ENCODE results near the gene ADAMTSL3. TPM values are rescaled to one million over a fixed set of nuclear protein-coding genes. Genes with fewer than 3 reads are reported as not detected.

ADAMTSL3 gene
- total RNA-seq, 4 donors from 2014 or later: 16.2 to 19.7 (median 19.3) TPM

DNA sequence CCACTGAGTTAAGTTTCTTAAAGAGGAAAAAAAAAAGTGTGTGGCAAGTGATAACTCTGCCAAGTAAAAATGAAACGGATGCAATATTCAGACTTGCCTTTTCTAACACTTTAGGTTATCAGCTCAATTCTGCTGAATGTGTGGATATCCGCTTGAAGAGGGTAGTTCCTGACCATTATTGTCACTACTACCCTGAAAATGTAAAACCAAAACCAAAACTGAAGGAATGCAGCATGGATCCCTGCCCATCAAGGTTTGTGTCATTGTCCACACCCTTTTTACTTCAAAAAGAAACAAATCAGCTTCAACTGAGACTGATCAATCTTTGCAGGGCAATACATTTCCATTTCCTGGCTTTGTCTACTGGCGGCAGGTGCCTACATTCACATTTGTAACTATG lies 236.1 kb downstream of the ADAMTSL3 start:
- Histone ChIP-seq H3K27ac (peak overlapping the region in 1 of 4 donors; percentile 25), H3K4me1 (peaks cover 0 to 4% (median 0%) of the 10 kb centered on the region in 4 donors), H3K4me3 (no peak overlapping the region), H3K27me3 (no peaks in the 10 kb centered on the region), H3K9me3 (no peaks in the 10 kb centered on the region), H3K36me3 (no peaks in the 10 kb centered on the region)
- DNase-seq (ENCODE audit: low spot score in 2 of 2): no peak
- 65 to 66% methylated on average over 3 of the region's 3 CpGs for WGBS, 2 donors
- TF ChIP-seq, protein P1, sequence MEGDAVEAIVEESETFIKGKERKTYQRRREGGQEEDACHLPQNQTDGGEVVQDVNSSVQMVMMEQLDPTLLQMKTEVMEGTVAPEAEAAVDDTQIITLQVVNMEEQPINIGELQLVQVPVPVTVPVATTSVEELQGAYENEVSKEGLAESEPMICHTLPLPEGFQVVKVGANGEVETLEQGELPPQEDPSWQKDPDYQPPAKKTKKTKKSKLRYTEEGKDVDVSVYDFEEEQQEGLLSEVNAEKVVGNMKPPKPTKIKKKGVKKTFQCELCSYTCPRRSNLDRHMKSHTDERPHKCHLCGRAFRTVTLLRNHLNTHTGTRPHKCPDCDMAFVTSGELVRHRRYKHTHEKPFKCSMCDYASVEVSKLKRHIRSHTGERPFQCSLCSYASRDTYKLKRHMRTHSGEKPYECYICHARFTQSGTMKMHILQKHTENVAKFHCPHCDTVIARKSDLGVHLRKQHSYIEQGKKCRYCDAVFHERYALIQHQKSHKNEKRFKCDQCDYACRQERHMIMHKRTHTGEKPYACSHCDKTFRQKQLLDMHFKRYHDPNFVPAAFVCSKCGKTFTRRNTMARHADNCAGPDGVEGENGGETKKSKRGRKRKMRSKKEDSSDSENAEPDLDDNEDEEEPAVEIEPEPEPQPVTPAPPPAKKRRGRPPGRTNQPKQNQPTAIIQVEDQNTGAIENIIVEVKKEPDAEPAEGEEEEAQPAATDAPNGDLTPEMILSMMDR (IDR thresholded peaks at IDR 0.05): no peak

GRCh38 chr15:83890587-83890986 lies 236.7 kb downstream of the ADAMTSL3 start:
- no peak for DNase-seq (ENCODE audit: low spot score in 2 of 2)
- Histone ChIP-seq H3K27me3 (no peaks in the 10 kb centered on the region), H3K36me3 (no peaks in the 10 kb centered on the region), H3K27ac (no peak overlapping the region), H3K4me1 (peaks cover 0 to 4% (median 0%) of the 10 kb centered on the region in 4 donors), H3K9me3 (no peaks in the 10 kb centered on the region), H3K4me3 (no peak overlapping the region)
- WGBS, 2 donors: 15 to 45% methylated on average over 1 of the region's 1 CpG
- TF ChIP-seq, protein P1 (IDR thresholded peaks at IDR 0.05): no peak
- TF ChIP-seq EP300 (IDR thresholded peaks at IDR 0.05) (peak in 1 of 2 donors; percentile 65), POLR2A (IDR thresholded peaks at IDR 0.05) (no peak)

DNA sequence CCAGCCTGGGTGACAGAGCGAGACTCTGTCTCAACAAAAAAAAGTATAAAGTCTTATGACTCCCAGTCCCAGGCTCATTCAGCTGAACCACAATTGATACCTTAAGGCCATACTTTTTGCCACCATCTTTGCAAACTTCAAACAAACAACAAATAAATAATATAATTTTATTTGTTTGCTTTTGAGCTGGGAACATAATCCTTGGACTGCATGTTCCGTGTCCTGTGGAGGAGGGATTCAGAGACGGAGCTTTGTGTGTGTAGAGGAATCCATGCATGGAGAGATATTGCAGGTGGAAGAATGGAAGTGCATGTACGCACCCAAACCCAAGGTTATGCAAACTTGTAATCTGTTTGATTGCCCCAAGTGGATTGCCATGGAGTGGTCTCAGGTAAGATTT lies 238.6 kb downstream of the ADAMTSL3 start:
- H3K36me3 ChIP-seq: no peaks in the 10 kb centered on the region
- H3K27ac ChIP-seq: no peak overlapping the region
- H3K4me1 ChIP-seq: peaks cover 0 to 4% (median 0%) of the 10 kb centered on the region in 4 donors
- H3K4me3 ChIP-seq: no peak overlapping the region
- H3K9me3 ChIP-seq: no peaks in the 10 kb centered on the region
- DNase-seq (ENCODE audit: low spot score in 2 of 2): no peak
- no peaks in the 10 kb centered on the region for H3K27me3 ChIP-seq
- TF ChIP-seq POLR2A (IDR thresholded peaks at IDR 0.05) (no peak), EP300 (IDR thresholded peaks at IDR 0.05) (no peak)
- TF ChIP-seq, protein P1 (IDR thresholded peaks at IDR 0.05): no peak
- 94 to 97% methylated on average over 4 of the region's 4 CpGs for WGBS, 2 donors

DNA sequence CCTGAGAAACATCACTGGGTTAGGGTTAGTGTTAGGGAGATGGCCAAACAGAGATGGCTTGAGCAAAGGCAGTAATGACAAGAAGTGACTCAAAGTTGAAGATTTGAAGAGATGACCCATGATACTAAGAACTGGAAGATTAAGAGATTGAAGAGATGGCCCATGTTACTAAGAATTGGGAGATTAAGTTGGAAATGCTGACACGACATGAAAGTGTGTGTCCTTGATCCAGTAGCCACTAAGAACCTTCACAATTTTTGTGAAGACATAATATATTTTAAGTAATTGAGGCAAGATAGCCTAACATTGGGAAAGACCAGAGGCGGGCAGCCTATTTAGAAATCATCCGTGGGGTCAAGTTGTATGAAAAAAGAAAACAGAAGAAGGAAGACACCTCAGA lies 239.4 kb downstream of the ADAMTSL3 start:
- no peaks in the 10 kb centered on the region for H3K27me3 ChIP-seq
- WGBS, 2 donors: 94% methylated on average over 3 of the region's 3 CpGs
- H3K36me3 ChIP-seq: no peaks in the 10 kb centered on the region

GRCh38 chr15:83897037-83897436 lies 243.1 kb downstream of the ADAMTSL3 start:
- H3K4me1 ChIP-seq: no peaks in the 10 kb centered on the region
- H3K4me3 ChIP-seq: no peak overlapping the region
- no peak overlapping the region for H3K27ac ChIP-seq
- TF ChIP-seq EP300 (IDR thresholded peaks at IDR 0.05) (no peak), POLR2A (IDR thresholded peaks at IDR 0.05) (no peak)
- TF ChIP-seq, protein P1 (IDR thresholded peaks at IDR 0.05): no peak
- 94 to 95% methylated on average over 2 of the region's 2 CpGs for WGBS, 2 donors
- DNase-seq (ENCODE audit: low spot score in 2 of 2): no peak
- peaks cover 0 to 3% (median 0%) of the 10 kb centered on the region in 3 donors for H3K36me3 ChIP-seq
- H3K9me3 ChIP-seq: no peaks in the 10 kb centered on the region
- H3K27me3 ChIP-seq: no peaks in the 10 kb centered on the region

More for the DNA sequence above, 239.4 kb downstream of the ADAMTSL3 start:
- Histone ChIP-seq H3K9me3 (no peaks in the 10 kb centered on the region), H3K27ac (no peak overlapping the region), H3K4me1 (peaks cover 0 to 4% (median 0%) of the 10 kb centered on the region in 4 donors), H3K4me3 (no peak overlapping the region)
- no peak for TF ChIP-seq POLR2A (IDR thresholded peaks at IDR 0.05)
- no peak for DNase-seq (ENCODE audit: low spot score in 2 of 2)

DNA sequence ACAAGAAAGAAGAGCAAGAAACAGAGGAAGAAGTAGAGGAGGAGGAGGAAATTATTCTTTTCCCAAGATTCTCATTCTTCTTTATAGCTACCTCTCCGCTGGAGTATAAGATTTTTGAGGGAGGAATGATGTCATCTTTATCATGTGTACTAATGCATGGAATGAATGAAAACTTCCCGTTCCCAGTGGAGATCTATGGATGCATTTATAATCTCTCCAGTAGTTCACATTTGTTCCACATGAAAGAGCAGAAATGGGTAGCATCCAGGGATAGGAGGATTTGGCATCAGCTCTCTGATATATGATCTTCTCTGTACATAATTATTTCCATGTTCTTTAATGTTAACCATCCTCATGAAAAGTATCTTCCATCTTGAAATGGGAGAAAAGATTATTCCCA lies 244.4 kb downstream of the ADAMTSL3 start:
- Histone ChIP-seq H3K9me3 (no peaks in the 10 kb centered on the region), H3K36me3 (peaks cover 0 to 3% (median 0%) of the 10 kb centered on the region in 3 donors), H3K4me3 (no peak overlapping the region), H3K27me3 (no peaks in the 10 kb centered on the region), H3K27ac (no peak overlapping the region), H3K4me1 (no peaks in the 10 kb centered on the region)
- 87 to 94% methylated on average over 2 of the region's 2 CpGs for WGBS, 2 donors
- DNase-seq (ENCODE audit: low spot score in 2 of 2): no peak
- no peak for TF ChIP-seq EP300 (IDR thresholded peaks at IDR 0.05)
- TF ChIP-seq POLR2A (IDR thresholded peaks at IDR 0.05): no peak
